Glomerular endothelial cell (primary cell): ENCODE measurements around the gene SERPINA9. TPM values are rescaled to one million over a fixed set of nuclear protein-coding genes. Genes with fewer than 3 reads are reported as not detected.
"Not testable (repeated sequence)": the region's sequence is repeated elsewhere in the genome, so short reads cannot be mapped to it uniquely, and the experiment has no call there.

Experiments
- DNase-seq: peaks from one replicate; pipeline ENCODE4 v3.0.0-alpha.2; 2011; ENCODE audit warnings: low read depth, low spot score; ENCODE audit errors: extremely low read depth
- total RNA-seq: library from RNA; depleted of rRNA; stranded (reverse); fragments of >200 nt; gene quantifications from 2 replicates; pipeline ENCODE4 v1.2.3, GENCODE V29; 2015

SERPINA9 gene
- total RNA-seq, 1 donor from 2014 or later: not detected

DNA sequence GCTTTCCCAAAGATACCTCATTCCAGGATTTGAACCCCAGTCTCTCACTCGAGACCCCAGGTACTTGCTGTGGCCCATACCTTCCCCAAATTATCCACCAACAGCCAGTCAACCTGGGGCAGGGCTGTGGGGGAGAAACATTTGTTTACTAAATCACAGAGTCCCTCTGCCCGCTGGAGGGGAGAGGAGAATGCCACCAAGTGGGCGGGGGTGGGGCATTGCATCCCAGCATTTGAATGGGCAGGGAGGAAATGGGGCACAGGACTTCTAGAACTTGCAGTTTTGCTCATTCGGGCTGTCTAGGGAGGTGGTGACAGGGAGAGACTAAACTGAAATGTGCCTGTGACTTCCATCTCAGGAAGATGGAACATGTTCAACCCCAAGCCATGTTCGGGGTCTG, 10.9 kb upstream of the SERPINA9 start:
- no peak for DNase-seq

DNA sequence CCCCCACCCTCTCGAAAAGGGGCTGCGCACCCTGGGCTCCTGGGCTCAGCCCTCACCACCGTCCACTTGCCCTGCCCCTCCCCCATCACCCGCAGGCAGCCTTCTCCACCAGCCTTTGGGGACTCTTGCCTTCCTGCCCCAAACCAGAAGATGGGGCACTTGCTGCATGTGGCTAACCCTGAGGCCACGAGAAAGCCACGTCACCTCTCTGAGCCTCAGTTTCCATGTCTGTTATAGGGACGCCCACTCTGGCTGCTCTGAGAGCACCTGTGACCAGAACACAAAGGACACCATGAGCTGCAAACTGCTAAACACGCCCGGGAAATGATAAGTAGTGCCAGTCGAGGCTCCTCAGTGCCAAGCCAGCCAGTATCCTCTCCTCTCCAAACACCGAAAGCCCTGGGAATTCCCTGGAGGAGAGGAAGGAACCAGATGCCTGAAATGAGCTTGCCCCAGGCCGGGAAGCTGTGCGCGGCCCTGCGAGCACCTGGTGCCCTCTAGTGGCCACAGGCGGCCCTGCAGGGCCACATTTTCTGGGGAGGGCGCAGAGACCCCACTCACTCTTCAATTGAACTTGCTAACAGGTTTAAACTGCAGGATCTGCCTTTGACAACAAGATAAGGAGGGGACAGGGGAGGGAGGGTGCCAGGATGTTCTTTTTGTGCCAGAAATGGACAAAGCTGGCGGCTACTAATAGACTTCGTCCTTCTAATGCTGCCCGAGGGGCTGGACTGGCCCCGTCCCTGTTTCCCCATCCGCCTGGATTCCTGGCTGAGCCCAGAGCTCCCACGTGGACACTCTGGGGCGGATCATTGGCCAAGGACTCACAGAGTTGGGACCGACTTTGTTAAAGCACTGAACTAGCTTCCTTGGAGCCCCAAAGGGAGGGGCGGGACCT, 10.2 kb upstream of the SERPINA9 start:
- no peak for DNase-seq

DNA sequence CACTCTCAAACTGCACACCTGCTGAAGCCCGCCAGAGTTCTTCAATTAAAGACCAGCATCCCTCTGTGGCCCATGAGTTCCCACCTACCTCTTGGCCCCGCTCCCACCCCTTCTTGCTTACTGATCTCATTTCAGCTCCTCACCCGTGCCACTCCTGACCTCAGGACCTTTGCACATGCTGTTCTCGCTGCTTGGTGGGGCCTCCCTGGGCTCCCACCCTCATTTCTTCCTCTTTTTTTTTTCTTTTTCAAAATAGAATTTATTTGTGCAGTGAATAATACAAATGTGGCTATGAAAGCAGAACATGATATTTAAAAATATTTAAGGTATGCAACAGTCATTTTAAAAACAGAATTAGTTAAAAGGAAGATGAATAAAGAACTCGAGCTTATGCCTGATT, 8.5 kb upstream of the SERPINA9 start:
- no peak for DNase-seq

DNA sequence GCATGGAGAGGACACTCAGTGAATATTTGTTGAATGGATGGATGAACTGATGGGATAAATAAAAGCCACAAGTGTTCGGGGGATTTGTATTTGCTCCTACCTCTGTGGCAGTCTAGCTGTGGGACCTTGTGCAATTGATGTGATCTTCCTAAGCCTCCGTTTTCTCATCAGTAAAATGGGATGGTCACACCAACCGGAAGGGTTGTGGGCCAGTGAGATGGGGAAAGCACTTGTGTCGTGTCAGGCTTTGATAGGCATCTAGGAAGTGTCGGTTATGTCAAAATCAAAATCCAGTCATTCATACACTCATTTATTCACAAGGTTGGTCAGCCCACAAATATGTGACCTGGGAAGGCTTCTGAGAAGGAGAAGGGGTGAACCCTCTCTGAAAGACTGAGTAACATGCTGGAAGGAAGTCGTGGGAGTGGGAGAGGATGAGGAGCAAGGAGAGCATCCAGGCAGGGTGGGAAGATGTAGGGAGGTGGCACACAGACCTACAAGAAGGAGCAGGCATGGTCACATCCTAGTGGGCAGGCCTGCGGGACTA, 7.8 kb upstream of the SERPINA9 start:
- no peak for DNase-seq

DNA sequence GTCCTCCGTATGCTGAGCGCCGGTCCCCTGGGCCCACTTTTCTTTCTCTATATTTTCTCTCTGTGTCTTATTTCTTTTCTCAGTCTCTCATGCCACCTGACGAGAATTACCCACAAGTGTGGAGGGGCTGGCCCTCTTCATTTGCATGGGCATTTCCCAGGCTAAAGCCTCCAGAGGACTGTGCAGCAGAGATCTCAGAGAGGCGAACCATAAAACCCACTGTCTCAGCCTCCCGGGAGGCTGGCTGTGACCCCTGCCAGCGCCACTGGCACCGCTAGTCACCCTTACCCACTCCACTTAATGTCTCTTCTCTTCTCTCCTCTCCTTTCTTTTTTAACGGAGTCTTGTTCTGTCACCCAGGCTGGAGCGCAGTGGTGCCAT, 7.1 kb upstream of the SERPINA9 start:
- no peak for DNase-seq

DNA sequence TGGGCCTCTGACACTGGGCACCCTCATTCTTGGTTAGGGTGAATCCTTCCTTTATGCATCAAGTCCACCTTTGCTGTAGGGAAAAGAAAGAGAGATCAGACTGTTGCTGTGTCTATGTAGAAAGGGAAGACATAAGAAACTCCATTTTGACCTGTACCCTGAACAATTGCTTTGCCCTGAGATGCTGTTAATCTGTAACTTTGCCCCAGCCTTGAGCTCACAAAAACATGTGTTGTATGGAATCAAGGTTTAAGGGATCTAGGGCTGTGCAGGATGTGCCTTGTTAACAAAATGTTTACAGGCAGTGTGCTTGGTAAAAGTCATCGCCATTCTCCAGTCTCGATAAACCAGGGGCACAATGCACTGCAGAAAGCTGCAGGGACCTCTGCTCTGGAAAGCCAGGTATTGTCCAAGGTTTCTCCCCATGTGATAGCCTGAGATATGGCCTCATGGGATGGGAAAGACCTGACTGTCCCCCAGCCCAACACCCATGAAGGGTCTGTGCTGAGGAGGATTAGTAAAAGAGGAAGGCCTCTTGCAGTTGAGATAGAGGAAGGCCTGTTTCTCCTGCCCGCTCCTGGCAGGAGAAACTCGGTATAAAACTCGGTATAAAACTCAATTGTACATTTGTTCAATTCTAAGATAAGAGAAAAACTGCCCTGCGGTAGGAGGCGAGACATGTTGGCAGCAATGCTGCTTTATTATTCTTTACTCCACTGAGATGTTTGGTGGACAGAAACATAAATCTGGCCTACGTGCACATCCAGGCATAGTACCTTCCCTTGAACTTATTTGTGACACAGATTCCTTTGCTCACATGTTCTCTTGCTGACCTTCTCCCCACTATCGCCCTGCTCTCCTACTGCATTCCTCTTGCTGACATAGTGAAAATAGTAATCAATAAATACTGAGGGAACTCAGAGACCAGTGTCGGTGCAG, 6.4 kb upstream of the SERPINA9 start:
- DNase-seq: not testable (repeated sequence)

DNA sequence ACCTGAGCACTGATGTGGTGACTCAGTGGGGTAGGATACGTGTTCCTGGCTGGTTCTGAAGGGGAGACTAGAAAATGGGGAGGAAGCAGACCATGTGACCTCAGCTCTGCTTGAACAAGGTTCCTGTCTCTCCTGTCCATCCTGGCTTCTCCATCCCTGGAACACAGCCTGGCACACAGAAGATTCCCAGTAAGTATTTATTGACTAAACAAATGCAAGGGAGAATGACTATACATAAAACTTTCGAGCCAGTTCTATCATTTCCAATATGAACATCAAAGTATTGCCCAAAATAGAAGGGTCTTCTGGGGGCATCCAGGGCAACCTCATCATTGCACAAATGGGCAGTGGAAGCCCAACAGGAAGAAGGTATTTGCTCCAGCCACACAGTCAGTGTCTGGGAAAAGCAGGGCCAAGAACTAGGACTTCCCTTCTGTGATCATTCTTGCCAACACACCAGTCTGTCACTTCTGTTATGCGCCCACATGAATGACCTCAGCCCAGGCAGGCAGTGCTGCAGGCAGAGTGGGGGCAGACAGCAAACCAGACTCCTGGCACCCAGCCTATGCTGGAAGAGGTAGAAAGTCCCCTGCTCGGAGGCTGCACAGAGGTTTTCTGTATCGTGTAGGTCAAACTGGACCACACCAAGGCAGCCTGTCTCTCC, 5.6 kb upstream of the SERPINA9 start:
- DNase-seq: no peak

DNA sequence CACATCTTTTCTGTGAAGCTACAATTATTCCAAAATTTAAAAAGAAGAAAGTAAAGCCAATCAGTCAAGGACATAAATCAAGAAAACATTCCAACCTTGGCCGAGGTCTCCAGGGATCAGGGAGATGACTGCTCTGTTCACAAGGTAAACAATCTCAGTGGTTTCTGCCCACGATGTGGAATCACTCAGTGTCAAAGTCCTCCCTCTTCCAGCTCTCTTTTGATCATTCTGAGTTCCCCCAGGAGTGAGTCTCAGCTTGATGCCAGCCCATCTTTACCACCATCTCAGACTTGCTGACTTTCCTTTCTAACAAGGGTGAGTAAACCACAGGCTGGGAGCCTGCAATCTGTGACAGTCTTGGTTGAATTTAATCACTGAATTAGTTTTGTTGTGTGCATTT, 4.8 kb upstream of the SERPINA9 start:
- DNase-seq: no peak

DNA sequence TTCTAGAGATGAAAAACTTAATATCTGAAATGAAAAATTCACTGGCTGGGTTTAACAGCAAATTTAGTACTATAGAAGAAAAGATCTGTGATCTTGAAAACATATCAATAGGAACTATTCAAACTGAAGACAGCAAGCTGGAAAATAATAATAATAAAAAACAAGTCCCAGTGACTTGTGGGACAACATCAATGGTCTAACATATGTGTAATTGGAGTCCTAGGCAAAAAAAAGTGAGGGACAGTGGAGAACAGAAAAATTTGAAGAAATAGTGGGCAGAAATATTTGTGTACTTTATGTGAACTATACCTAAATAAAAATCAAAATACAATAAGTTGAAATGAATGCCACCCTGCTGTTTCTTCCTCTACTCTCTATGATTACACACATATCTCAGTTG, 2.4 kb upstream of the SERPINA9 start:
- no peak for DNase-seq

DNA sequence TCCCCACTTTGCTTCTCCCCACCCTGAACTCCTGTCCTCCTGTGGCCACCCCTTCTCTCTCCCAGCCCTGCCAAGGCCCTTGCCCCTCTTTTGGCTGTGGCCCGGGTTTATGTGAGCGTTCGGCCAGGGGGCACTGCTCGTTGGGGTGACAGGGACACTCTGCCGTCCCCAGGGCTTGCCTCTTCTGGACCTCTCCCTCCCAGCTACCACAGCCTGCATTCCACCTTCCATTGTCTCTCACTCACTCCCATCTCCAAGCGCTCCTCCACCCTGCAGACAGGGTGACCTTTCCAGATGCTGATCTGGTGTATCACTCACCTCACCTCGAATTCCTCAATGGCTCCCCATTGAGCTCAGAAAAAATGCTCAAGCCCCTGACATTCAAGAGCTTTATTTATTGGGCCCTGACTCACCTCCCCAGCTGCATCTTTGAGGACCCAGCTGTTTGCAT, 1.4 kb downstream of the SERPINA9 start:
- DNase-seq: no peak

DNA sequence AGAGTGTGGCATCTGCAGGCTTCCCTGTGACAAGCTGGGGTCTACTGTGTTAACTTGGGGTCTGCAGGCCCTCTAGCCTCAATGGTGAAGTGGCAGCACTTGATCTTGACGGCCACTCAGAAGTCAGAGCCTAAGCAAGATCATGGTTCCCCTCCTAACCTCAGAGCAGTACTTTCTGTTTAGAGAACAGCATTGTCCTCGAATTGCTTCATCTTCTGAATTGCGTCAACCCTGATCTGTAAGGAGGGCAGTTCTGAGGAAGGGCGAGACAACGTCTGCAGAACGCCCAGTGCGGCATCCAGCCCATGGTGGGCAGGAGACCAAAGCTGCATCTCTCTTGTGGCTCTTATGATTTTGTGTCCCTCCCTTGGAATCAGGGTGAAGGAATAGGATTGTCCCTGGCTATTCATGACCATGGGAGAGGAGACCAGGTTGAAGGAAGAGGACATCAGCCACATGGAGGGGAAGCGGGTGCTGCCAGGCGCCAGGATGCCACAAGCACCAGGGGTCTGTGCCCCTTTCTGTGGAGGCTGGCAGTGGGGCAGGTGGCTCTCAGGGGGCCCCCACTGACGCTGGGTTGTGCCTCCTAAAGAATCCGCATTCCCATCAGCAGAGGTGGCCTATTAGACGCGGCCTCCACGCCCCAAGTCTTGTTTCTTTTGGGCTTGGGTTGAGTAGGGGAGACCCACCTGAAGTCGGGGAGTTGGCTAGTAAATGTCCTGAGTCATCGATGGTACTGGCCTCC, 2.2 kb downstream of the SERPINA9 start:
- no peak for DNase-seq

DNA sequence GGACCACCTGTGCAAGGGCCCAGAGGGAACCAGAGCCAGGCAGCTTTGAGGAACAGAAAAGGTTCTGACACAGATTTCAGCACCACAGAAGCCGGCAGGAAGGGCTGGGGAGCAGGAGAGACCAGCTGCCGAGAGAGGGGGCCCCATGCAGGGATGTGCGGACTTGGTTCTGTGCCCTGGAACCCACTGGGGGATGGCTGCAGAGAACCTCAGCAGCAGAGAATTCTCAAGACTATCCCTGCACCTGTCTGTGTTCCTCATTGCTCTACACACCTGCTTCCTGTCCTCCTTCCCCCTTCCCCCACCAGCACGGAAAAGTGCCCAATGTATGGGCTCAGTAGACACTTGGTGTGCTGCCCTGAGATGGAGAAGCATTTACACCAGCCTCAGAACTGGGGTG, 3.2 kb downstream of the SERPINA9 start:
- DNase-seq: no peak

DNA sequence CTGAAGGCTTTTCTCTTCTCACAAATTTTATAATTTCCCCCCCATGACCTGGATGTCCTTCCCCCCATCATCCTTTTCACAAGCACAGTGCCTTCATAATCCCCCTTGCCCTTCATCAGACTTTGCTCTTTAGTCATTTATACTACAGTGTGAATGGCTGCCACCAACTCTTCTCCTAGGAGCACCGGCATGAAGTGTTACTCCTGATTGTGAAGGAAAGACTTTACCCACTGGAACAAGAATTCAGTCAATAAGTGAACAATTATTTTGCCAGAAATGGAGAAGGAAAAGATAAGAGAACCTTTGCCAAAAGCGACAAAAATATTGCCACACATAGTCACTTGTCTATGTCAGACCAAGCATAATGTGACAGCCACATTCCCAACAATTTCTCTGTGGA, 5.0 kb downstream of the SERPINA9 start:
- no peak for DNase-seq

DNA sequence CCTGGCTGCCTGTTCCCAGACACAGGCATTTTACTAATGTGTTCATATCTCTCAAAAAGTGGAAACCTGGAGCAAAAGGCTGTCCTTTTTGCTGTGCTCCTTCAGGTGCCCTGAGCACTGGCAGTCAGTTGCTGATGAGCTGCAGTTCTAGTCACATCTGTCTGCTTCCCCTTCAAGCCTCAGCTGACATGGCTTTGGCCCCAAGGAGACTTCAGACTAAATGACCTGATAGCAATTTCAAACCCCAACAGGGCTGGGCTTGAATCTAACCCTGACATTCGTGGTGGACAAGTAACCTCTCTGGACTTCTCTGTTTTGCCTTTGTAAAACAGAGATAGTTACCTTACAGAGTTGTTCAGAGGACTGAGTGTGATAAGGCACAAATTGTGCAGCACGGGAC, 5.7 kb downstream of the SERPINA9 start:
- DNase-seq: no peak

DNA sequence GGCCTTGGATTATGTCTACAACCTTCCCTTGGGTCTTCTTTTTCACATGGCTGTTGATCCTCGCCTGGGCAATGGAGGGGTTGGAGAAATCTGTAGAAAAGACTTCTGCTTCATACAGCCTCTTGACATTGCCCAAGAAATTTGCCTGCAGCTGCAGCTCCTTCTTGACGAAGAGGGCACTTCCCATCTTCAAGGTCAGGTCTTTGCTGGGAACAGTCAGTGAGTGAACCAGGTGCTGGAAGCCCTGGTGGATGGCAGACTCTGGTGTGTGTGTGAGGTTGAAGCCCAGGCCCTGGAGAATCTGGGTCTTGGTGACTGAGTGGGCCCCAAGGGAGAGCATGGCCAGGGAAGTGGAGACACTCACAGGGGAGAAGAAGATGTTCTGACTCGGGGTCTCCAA, 6.7 kb downstream of the SERPINA9 start:
- DNase-seq: no peak

DNA sequence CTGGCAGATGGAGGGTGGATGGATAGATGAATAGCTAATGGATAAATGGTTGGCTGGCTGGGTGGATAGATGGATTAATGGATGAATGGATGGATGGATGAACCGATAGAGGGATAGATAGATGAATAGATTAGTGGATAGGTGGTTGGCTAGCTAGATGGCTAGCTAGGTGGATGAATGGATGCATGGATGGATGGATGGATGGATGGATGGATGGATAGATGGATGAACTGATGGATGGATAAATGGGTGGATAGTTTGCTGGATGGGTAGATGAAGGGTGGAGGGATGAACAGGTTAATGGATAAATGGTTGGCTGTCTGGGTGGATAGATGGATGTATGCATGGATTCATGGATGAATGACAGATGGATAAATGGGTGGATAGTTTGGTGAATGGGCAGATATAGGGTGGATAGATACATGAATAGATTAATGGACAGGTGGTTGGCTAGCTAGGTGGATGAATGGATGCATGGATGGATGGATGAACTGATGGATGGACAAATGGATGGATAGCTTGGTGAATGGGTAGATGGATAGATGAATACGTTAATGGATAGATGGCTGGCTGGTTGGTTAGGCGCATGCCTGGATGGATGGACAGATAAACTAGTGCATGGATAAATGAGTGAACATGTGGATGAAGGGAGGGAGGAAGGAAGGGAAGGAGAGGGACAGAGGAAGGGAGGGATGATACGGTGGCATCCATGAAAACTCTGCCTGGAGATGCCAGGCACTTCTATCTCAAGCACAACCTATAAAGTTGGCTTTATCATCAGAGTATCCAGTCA, 8.1 kb downstream of the SERPINA9 start:
- no peak for DNase-seq

DNA sequence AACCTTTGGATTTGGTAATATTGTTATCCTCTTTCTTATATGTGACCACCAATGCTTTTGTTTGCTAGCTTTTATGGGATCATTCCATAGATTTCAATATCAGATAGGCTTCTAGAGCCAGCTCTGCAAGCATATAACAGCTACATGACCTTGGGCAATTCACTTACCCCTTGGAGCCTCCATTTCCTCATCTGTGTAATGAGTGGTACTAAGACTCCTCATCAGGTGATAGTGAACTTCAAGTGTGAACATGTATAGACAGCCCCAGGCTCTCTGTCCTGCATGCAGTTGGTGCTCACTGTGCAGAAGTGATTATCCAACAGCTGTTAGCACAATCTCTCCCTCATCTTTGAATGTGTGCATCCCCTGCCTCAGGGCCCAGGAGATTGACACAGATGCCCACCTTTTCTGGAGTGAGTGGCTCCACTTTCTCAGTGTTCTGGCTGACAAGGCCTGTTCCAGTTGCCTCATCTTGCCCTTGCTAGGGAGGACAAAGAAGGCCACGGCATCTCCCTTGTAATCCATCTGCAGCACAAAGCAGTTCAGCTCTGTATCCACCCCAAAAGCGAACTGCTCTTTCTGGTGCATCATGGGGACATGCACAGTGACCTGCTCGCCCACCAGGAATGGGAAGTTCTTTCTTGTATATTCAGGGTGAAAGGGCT, 9.2 kb downstream of the SERPINA9 start:
- no peak for DNase-seq

DNA sequence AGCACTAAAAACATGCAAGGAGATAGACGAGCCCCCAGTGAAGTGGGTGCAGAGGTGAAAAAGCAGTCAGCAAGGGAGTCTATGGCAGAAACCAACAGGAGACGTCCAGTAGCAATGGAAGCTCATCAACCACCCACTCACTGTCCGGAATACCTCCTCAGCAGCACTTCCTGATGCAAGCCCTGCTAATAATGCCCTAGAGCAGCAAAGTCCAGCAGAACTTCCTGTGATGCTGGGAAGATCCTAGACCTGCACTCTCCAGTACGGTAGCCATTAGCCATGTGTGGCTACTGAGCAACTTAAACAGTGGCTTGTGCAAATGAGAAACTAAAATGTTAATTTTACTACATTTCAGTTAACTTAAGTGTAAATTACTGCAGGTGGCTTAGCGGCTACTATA, 11.0 kb downstream of the SERPINA9 start:
- DNase-seq: no peak

DNA sequence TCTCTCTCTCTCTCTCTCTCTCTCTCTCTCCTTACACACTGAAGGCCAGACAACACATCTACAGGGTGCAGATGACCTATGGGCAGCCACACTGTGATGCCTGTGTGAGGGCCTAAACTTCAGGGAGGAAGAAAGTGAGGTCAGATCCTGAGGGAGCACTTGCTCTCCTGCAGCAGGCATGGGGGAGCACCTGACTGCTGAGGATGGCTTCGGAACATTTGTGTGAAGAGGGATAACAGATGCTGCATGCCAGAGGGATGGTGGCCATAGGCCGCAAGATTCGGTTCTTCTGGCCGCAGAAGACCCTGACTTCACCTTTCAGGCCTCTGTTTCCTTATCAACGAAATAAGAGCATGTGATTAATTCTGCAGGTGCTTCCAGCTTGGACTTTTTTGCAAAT, 11.7 kb downstream of the SERPINA9 start:
- DNase-seq: no peak
